Mesothelial cell of epicardium (in vitro differentiated cells): ENCODE measurements around the gene MAD2L2. TPM values are rescaled to one million over a fixed set of nuclear protein-coding genes. Genes with fewer than 3 reads are reported as not detected.
A peak's percentile ranks its signal among the peaks of the same experiment; 100 is the strongest.

Experiments used
- DNase-seq, 2 experiments: peaks; one replicate each; pipeline ENCODE4 v3.0.0; 2021; ENCODE audit warnings: low spot score in 2 of 2; ENCODE audit not compliant: unreplicated experiment in 2 of 2
- H3K27ac Mint-ChIP-seq: 2 replicates; pipeline ENCODE4 v1.8.0; 2021; ENCODE audit warnings: mixed read lengths
- H3K27me3 Mint-ChIP-seq: 2 replicates; pipeline ENCODE4 v1.8.0; 2021; ENCODE audit warnings: low read depth, mixed read lengths
- H3K36me3 Mint-ChIP-seq: 2 replicates; pipeline ENCODE4 v1.8.0; 2021; ENCODE audit warnings: mixed read lengths
- H3K4me1 Mint-ChIP-seq: 2 replicates; pipeline ENCODE4 v1.8.0; 2021; ENCODE audit warnings: mixed read lengths
- H3K4me3 Mint-ChIP-seq: 2 replicates; pipeline ENCODE4 v1.8.0; 2021; ENCODE audit warnings: mild to moderate bottlenecking, moderate library complexity, mixed read lengths
- H3K9me3 Mint-ChIP-seq: 2 replicates; pipeline ENCODE4 v1.8.0; 2021; ENCODE audit warnings: mixed read lengths
- total RNA-seq: library from RNA; stranded (reverse); gene quantifications from 3 replicates; pipeline ENCODE4 v1.2.1, GENCODE V29; 2021
- TF ChIP-seq, protein P1 (sequence below): fragments of 200-600 bp; sonication (generic); IDR thresholded peaks from one replicate; pipeline ENCODE4 v1.5.0; 2021; ENCODE audit warnings: antibody characterized with exemption; ENCODE audit not compliant: unreplicated experiment

The MAD2L2 gene
- total RNA-seq, 1 donor from 2014 or later = 56.3 TPM

DNA sequence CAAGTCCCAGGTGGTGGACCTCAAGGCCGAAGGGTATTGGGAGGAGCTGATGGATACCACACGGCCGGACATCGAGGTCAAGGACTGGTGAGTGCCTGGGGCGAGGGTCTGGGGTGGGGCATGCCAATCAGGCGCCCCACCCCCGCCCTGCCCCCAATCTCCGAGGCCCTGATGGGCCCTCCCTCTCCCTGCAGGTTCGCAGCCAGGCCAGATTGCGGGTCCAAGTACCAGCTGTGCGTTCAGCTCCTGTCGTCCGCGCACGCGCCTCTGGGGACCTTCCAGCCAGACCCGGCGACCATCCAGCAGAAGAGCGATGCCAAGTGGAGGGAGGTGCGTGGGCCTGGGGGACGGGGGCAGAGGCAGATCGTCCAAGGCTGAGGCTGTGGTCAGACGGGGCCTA, 22.4 kb downstream of the MAD2L2 start:
- no peaks in the 10 kb centered on the region for H3K9me3 Mint-ChIP-seq
- peaks cover 20% of the 10 kb centered on the region for H3K36me3 Mint-ChIP-seq
- no peak overlapping the region for H3K27ac Mint-ChIP-seq
- TF ChIP-seq, protein P1, sequence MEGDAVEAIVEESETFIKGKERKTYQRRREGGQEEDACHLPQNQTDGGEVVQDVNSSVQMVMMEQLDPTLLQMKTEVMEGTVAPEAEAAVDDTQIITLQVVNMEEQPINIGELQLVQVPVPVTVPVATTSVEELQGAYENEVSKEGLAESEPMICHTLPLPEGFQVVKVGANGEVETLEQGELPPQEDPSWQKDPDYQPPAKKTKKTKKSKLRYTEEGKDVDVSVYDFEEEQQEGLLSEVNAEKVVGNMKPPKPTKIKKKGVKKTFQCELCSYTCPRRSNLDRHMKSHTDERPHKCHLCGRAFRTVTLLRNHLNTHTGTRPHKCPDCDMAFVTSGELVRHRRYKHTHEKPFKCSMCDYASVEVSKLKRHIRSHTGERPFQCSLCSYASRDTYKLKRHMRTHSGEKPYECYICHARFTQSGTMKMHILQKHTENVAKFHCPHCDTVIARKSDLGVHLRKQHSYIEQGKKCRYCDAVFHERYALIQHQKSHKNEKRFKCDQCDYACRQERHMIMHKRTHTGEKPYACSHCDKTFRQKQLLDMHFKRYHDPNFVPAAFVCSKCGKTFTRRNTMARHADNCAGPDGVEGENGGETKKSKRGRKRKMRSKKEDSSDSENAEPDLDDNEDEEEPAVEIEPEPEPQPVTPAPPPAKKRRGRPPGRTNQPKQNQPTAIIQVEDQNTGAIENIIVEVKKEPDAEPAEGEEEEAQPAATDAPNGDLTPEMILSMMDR = no peak
- no peak for DNase-seq
- peaks cover 7% of the 10 kb centered on the region for H3K4me1 Mint-ChIP-seq
- H3K4me3 Mint-ChIP-seq = no peak overlapping the region
- H3K27me3 Mint-ChIP-seq = peaks cover 2% of the 10 kb centered on the region

GRCh38 chr1:11657654-11658053, 23.3 kb downstream of the MAD2L2 start:
- Mint-ChIP-seq H3K4me3 (no peak overlapping the region), H3K27me3 (peaks cover 6% of the 10 kb centered on the region), H3K36me3 (peaks cover 19% of the 10 kb centered on the region), H3K9me3 (no peaks in the 10 kb centered on the region), H3K4me1 (peaks cover 7% of the 10 kb centered on the region), H3K27ac (no peak overlapping the region)
- DNase-seq = no peak
- TF ChIP-seq, protein P1 = no peak

DNA sequence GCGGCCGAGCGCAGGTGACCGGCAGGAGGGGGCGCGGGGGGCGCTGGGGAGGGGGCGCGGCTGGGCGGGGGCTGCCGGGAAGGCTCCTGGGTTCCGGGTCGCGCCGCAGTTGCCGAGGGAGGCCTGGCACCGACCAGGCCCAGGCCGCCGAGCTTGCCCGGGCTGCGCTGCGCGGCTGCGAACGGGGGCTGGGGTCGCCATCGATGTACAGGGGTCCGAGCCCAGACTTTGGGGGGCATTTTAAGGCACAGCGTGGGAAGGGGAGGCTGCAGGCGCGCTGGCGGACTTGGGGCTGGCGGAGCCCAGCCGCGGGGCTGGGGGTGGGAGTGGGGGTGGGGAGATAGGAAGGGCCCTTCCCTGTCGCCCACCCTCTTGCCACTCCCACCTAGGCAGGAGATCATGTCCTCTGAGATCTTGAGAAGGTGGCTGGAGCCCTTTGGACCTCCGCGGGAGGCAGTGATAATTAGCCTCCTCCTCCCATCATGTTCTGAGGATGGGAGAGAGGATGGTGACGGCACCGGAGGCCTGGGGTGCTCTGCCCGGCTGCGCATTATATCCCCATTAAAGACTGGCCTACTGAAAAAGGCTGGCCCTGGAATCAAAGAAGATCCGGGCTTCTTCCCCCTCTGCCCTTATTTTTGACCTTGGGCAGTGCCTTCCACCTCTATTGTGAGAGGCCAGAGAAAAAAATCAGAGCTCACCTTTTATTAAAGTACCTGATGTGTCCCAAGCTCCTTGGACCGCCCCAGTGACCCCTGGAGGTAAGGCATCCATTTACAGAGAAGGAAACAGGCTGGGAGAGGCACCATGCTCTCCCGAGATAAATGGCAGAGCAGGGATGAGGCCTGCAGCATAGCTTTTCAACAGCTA, 25.8 kb downstream of the MAD2L2 start:
- Mint-ChIP-seq H3K4me1 (peaks cover 12% of the 10 kb centered on the region), H3K9me3 (no peaks in the 10 kb centered on the region), H3K27me3 (peaks cover 27% of the 10 kb centered on the region), H3K27ac (no peak overlapping the region), H3K36me3 (peaks cover 5% of the 10 kb centered on the region), H3K4me3 (peak overlapping the region; percentile 71)
- DNase-seq = no peak
- TF ChIP-seq, protein P1 = no peak

- no peak for DNase-seq
- TF ChIP-seq, protein P1 = no peak
- no peak within 1 kb of the TSS for H3K27ac Mint-ChIP-seq
Measured at GRCh38 chr1:11654137-11654938, 26.6 kb downstream of the MAD2L2 start, which contains the start of the genes FBXO2 and FBXO44. Gene FBXO2 (minus strand): TSS chr1:11654429. CDS start chr1:11654340, 89 bp downstream. Gene FBXO44 (plus strand): TSS chr1:11654877. CDS start chr1:11655836, 959 bp downstream.

DNA sequence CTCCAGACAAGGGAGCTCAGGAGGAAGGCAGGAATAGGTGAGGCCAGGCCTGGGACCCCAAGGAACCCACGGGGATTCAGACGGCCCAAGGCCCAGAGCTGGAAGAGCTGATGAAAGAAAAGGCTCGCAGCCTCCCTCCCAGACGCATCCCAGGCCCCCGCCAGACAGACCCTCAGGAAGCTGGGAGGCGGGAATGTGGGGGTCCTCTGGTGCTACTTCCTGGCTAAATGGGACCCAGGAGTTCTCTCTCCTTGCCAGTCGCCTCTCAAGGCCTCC, 27.1 kb downstream of the MAD2L2 start:
- no peak for DNase-seq
- Mint-ChIP-seq H3K36me3 (peaks cover 1% of the 10 kb centered on the region), H3K27me3 (peaks cover 40% of the 10 kb centered on the region), H3K9me3 (no peaks in the 10 kb centered on the region), H3K27ac (no peak overlapping the region), H3K4me3 (peak overlapping the region; percentile 60), H3K4me1 (peaks cover 15% of the 10 kb centered on the region)
- TF ChIP-seq, protein P1 = no peak

More at GRCh38 chr1:11654137-11654938, 26.6 kb downstream of the MAD2L2 start, which contains the start of the genes FBXO2 and FBXO44:
- Mint-ChIP-seq H3K27me3 (peaks cover 35% of the 10 kb centered on the region), H3K4me1 (peaks cover 15% of the 10 kb centered on the region), H3K4me3 (peak within 1 kb of the TSS; percentile 71), H3K9me3 (no peaks in the 10 kb centered on the region), H3K36me3 (peaks cover 1% of the 10 kb centered on the region)
